GM12878 (cell line): ENCODE results near the gene LRRC74B.

Experiments used
- CTCF ChIP-seq, 3 experiments: IDR thresholded peaks in 2 of 3; conservative IDR thresholded peaks in 1 of 3; 2 replicates each; pipeline ENCODE4 v1.5.1; 2011; ENCODE audit warnings: low read depth in 3 of 3, low read length in 3 of 3, mild to moderate bottlenecking in 3 of 3, control low read depth in 2 of 3, moderate library complexity in 2 of 3, inconsistent platforms in 1 of 3, mixed read lengths in 1 of 3; ENCODE audit not compliant: control insufficient read depth in 2 of 3, insufficient read depth in 1 of 3; ENCODE audit errors: extremely low read depth in 1 of 3
- ELK1 ChIP-seq: IDR thresholded peaks from 2 replicates; pipeline ENCODE4 v1.6.1; 2012; ENCODE audit warnings: low read depth, low read length, improper control_type of control experiment
- EZH2 ChIP-seq: IDR thresholded peaks from 2 replicates; pipeline ENCODE4 v1.6.1; 2012; ENCODE audit warnings: low read depth, mild to moderate bottlenecking, control low read depth, inconsistent platforms, low read length, borderline replicate concordance; ENCODE audit not compliant: control insufficient read depth
- HDAC6 ChIP-seq: fragments of 200-600 bp; sonication (generic); IDR thresholded peaks from one replicate; pipeline ENCODE4 v1.8.0; 2017; ENCODE audit warnings: antibody characterized with exemption; ENCODE audit not compliant: unreplicated experiment
- MAX ChIP-seq: IDR thresholded peaks from 2 replicates; pipeline ENCODE4 v1.6.1; 2012; ENCODE audit warnings: low read depth, low read length, improper control_type of control experiment
- NFXL1 ChIP-seq: fragments of 450-650 bp; IDR thresholded peaks from 2 replicates; pipeline ENCODE4 v1.6.1; 2017; ENCODE audit warnings: antibody characterized with exemption, mild to moderate bottlenecking, borderline replicate concordance
- POLR2A ChIP-seq: IDR thresholded peaks from 2 replicates; pipeline ENCODE4 v1.6.1; 2011; ENCODE audit warnings: low read depth, mild to moderate bottlenecking, low read length
- RBBP5 ChIP-seq: fragments of 200-600 bp; sonication (generic); conservative IDR thresholded peaks from 2 replicates; pipeline ENCODE4 v1.6.1; 2016
- REST ChIP-seq: IDR thresholded peaks from 2 replicates; pipeline ENCODE4 v1.6.1; 2012; ENCODE audit warnings: mild to moderate bottlenecking, low read depth, low read length
- STAT1 ChIP-seq: fragments of 450-650 bp; conservative IDR thresholded peaks from 2 replicates; pipeline ENCODE4 v1.6.1; 2014; ENCODE audit warnings: antibody characterized with exemption, mild to moderate bottlenecking
- ZNF384 ChIP-seq: IDR thresholded peaks from 2 replicates; pipeline ENCODE4 v1.6.1; 2012; ENCODE audit warnings: low read depth, mild to moderate bottlenecking, low read length, improper control_type of control experiment, borderline replicate concordance
- ZSCAN29 ChIP-seq: fragments of 450-650 bp; IDR thresholded peaks from 2 replicates; pipeline ENCODE4 v1.6.1; 2017; ENCODE audit warnings: mild to moderate bottlenecking, moderate library complexity

GRCh38 chr22:21012446-21013407 lies 33.0 kb upstream of the LRRC74B start:
- TF ChIP-seq CTCF (IDR thresholded peaks at IDR 0.05 in 2 of 3, conservative IDR thresholded peaks at IDR 0.05 in 1 of 3; ENCODE audit: control insufficient read depth in 2 of 3, extremely low read depth in 1 of 3, insufficient read depth in 1 of 3, low read depth in 3 of 3, low read length in 3 of 3) (no peak), RBBP5 (no peak), REST (no peak), POLR2A (no peak), NFXL1 (no peak), EZH2 (no peak), ZSCAN29 (no peak), HDAC6 (no peak), STAT1 (no peak), ELK1 (no peak), ZNF384 (no peak), MAX (no peak)
